GM13976 (cell line): Measurements from ENCODE around the gene LCT.

Experiments
- DNase-seq: peaks from one replicate; pipeline ENCODE4 v3.0.0; 2012; ENCODE audit warnings: low spot score
- CTCF ChIP-seq: IDR thresholded peaks from 2 replicates; pipeline ENCODE4 v1.5.1; 2012; ENCODE audit warnings: borderline replicate concordance, mild to moderate bottlenecking; ENCODE audit not compliant: insufficient read depth; ENCODE audit errors: extremely low read depth, missing control alignments, control extremely low read depth
- in situ Hi-C: fragments of 300-500 bp; cut with MboI; formaldehyde crosslinking; loops from one replicate; pipeline ENCODE4 v1.12.0; 2022; ENCODE audit warnings: low sequenced_read_pairs, mixed read lengths, inconsistent platforms; ENCODE audit not compliant: unreplicated experiment

Gene LCT

GRCh38 chr2:135756692-135757091 is 80.3 kb downstream of the LCT start:
- TF ChIP-seq CTCF, result no peak
- no peak for DNase-seq
- in situ Hi-C loops, result no loop called here

- no peak for DNase-seq
- TF ChIP-seq CTCF, result no peak
- in situ Hi-C loops, result no loop called here
Observed at GRCh38 chr2:135755573-135755972, 81.4 kb downstream of the LCT start.

- in situ Hi-C loops, result no loop called here
- DNase-seq, result no peak
- TF ChIP-seq CTCF, result no peak
Observed at GRCh38 chr2:135745545-135745944, 91.4 kb downstream of the LCT start.

- TF ChIP-seq CTCF, result peak; percentile 31
- in situ Hi-C loops, result no loop called here
- DNase-seq, result peak; percentile 34
Observed at GRCh38 chr2:135744760-135745314, 92.1 kb downstream of the LCT start.

GRCh38 chr2:135743860-135744259 is 93.1 kb downstream of the LCT start:
- TF ChIP-seq CTCF, result no peak
- in situ Hi-C loops, result no loop called here
- no peak for DNase-seq

- DNase-seq, result peak; percentile 60
- TF ChIP-seq CTCF, result no peak
- in situ Hi-C loops, result no loop called here
Observed at GRCh38 chr2:135742325-135742757, 94.6 kb downstream of the LCT start.

- DNase-seq, result peak; percentile 96
- peak; percentile 29 for TF ChIP-seq CTCF
- in situ Hi-C loops, result no loop called here
Observed at GRCh38 chr2:135741395-135742324, 95.3 kb downstream of the LCT start, which contains the start of gene UBXN4. TSS of gene UBXN4 (plus strand) at chr2:135741855. CDS start at chr2:135741930, 75 bp downstream.
